ENCODE results near the gene ARHGEF38.

DNA sequence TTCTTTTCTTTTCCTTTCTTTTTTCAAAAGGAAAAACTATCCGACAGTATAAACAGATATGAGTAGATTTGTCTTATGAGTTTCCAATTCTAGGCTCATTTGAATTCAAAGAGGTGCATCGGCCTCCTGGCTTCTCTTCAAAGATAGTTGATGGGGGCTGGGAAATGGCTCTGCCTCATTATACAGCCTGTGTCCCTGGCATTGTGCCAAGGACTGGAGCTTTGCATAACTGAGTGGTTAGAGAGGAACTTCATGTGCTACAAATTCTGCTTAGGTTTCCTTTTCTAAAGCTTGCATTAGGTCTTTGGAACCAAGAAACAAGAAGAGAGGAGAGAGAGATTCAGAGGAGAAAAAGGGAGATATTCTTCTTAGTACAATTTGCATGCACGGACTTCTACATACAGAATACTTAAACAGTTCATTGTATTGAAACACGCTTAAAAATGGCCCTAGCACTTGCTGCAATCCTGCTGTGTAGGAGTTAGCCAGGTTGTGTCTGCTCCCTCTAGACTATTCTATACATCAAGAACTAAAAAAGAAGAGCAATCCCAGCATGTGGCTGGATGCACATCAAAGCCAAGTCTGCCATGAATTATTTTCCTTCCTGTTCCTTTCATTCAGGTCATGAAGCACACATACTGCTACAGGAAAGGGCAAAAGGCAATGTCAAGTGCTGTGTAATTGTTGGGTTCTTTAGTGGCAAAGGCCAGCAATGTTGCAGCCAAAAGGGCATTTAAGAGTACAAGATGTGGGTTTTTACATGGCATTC, 85.2 kb downstream of the ARHGEF38 start:
- TF ChIP-seq, protein P1, sequence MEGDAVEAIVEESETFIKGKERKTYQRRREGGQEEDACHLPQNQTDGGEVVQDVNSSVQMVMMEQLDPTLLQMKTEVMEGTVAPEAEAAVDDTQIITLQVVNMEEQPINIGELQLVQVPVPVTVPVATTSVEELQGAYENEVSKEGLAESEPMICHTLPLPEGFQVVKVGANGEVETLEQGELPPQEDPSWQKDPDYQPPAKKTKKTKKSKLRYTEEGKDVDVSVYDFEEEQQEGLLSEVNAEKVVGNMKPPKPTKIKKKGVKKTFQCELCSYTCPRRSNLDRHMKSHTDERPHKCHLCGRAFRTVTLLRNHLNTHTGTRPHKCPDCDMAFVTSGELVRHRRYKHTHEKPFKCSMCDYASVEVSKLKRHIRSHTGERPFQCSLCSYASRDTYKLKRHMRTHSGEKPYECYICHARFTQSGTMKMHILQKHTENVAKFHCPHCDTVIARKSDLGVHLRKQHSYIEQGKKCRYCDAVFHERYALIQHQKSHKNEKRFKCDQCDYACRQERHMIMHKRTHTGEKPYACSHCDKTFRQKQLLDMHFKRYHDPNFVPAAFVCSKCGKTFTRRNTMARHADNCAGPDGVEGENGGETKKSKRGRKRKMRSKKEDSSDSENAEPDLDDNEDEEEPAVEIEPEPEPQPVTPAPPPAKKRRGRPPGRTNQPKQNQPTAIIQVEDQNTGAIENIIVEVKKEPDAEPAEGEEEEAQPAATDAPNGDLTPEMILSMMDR (IDR thresholded peaks at IDR 0.05; ENCODE audit: low read depth, low read length, missing input control): no peak
- no peak for TF ChIP-seq FOXA2 (IDR thresholded peaks at IDR 0.05)

Measured in liver (tissue), 2 donors.